AG20443 (cell line): ENCODE measurements around the gene SLC35F4.
"Not testable (repeated sequence)": the region's sequence is repeated elsewhere in the genome, so short reads cannot be mapped to it uniquely, and the experiment has no call there.

Experiments used
- DNase-seq: peaks from one replicate; pipeline ENCODE4 v3.0.0; 2012; ENCODE audit warnings: low spot score, mixed read lengths

The SLC35F4 gene

DNA sequence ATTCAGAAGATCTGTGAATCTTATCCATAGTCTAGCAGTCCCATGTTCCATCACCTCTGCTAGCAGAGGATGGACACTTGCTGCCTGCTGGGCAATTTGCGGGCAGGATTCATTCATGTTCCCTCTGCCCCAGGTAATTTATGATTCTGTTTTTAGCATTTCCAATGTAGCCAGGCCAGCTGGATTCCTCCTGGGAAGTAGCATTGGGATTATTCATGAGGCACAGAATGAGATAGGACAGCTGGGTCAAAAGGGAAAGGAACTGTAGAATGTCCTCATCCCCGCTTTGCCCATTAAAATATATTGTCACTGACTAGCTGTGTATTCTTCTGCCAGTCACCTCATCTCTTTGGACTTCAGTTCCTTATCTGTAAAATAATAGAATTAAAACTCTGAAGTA, 68.7 kb downstream of the SLC35F4 start:
- DNase-seq = no peak

DNA sequence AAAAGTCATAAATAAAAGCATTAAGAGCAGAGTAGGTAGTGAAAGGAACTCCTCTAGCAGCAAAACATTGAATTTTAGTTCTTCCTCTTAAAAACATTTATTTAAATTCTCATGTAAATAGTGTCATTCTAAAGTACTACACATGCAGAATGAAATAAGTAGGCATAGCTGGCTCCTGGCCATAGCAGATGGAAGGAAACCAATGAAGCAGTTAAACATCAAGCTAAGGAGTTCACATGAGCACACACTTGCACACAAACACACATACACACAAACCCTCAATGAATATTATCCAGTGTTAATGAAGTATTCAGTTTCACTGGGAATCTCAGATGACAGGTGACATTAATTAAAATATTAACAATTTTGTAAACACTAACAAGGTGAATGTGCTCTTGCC, 69.3 kb downstream of the SLC35F4 start:
- DNase-seq = no peak

DNA sequence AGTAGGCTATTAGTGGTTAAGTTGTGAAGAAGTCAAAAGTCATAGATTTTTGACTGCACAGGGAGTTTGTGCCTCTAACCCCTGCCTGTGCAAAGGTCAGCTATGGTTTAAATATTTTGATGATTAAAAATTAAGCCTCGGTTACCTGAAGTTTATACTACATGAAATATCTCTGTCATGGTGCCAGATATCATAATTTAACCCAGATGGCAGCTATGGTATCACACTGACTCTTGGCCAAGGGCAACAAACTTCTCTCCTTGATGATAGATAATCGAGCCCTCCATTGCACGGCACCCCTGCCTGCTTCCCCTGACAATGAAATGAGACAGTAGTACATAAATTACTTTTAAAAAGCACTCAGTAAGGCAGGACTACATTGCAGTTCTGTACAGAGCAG, 80.8 kb downstream of the SLC35F4 start:
- DNase-seq = no peak

DNA sequence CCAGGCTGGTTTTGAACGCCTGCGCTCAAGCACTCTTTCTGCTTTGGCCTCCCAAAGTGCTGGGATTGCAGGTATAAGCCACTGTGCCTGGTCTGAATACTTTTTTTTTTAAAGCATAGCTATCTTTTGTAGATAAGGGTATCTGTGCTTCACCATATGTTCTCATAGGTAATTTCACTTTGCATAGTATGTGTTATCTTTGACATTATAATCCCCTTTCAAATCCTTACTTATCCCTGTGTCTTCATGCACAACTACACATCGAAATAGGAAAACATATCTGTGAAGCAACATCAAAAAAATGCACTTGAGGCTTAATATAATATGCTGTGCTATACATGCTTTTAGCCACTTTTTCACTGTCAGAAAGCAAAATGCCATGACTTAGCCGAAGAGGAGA, 94.1 kb downstream of the SLC35F4 start:
- no peak for DNase-seq

DNA sequence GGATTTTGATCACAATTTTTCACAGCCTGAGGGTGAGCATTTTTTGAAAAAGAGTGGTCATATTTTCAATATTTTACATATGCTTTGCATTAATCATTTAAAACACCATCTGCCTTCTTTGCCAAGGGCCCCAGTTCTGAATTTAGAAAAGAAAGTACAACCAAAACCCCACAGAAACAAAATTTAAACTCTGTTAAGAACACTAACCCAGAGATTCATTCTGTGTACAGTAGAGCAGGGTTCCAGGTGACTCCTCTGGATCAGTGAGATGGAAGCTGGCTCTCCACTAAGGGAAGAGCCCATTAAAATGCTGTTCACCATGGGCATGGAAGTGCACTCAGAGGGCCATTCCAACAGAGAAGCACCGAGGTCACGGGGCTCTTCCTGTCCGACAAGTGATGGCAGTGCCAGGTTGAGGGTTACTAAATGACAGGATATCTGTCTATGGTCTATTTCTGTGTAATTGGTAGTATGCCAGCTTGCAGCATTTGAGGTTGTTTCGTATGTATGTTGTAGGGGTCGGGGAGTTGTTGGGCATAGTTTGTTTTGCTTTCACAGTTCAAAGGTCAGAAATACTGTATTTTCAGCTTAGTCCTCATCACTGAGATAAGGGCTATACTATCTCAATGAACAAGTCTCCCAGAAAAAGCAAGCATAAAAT, 95.9 kb downstream of the SLC35F4 start:
- DNase-seq = no peak

DNA sequence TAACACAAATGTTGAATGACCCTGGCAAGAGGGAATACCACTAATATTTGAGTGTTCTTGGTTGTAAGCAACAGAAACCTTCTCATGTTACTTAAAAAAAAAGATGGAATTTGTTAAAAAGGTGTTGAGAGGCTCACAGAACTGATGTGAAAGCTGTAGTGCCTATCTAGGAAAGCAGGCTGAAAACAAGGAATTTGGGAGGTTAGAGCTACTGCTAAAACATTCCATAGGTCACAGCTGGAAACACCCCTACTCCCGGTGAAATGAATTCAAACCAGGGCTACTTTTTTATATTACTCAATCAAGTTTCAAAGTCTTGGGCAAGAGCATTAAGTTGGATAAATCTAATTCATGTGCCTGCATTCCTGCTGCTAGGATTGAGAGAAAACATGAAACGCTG, 104.1 kb downstream of the SLC35F4 start:
- DNase-seq = no peak

DNA sequence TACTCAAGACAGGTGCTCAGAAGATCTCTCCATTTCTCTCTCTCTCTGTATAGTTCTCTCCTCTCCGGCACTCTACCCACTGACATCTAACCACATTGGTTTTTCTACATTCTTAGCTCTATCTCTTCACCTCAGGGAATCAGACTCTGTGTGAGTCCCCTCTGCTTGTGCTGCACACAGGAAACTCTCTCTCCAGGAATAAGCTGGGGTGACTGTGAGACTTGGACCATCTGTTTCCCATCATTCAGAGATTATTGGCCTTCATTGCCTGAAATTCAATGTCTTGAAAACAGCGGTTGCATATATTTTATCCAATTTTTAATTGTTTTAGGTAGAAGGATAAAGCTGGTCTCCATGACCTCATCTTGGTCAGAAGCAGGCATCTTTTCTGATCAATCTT, 105.0 kb downstream of the SLC35F4 start:
- no peak for DNase-seq

DNA sequence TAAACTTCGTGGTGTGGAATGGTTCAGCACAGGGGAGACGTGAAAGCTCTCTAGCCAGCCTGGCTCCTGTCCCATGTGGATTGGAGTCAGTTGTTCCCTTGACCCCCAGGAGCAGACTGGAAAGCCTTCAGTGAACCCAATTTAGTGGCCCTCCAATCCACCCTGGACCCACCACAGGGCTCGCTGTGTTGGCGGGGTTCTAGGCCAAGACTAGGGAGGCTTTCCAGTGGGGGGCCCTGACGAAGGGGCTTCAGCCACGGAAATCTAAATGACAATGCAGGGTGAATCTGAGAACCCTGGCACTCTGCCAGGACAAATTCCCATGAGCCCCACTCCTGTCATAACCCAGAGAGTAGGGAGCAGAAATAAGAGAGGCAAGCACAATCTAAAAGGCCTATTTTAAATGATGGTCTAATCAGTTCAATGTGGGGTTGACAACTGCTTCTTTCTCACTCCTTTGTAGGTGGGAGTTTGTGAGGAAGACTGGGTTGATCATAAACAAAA, 110.8 kb downstream of the SLC35F4 start:
- DNase-seq = no peak

DNA sequence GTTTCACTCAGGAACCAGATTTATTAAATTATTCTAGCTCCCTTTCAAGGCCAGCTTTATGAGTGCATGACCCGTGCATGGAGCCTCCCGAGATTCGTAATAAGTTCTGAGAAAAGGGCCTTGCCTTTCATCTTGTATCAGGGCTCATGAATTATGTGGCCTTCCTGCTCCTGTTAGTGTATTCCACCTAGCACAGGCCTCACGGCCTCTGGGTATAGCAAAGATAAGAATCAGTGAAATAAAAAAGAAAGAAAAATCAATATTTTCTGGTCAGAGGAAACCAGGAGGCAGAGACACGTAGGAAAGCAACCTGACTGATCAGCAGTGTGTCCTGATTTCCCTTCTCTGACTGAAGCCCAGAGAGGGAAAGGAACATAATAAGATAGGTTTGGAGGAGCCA, 111.4 kb downstream of the SLC35F4 start:
- DNase-seq = no peak

DNA sequence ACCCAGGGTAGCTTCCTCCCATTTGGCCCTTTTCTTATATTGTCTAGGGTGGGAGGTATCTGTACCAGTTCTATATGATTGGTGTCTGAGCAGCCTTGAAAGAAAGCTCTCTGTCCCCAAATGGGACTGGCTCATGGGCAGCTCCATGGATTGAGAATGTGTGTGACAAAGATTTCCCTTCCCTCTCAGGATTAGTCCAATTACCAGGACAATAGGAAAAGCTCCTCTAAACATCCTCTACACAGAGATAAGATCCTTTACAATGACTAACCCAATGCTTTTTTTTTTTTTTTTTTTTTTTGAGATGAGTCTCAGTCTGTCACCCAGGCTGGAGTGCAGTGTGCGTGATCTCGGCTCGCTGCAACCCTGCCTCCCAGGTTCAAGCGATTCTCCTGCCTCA, 112.1 kb downstream of the SLC35F4 start:
- no peak for DNase-seq

DNA sequence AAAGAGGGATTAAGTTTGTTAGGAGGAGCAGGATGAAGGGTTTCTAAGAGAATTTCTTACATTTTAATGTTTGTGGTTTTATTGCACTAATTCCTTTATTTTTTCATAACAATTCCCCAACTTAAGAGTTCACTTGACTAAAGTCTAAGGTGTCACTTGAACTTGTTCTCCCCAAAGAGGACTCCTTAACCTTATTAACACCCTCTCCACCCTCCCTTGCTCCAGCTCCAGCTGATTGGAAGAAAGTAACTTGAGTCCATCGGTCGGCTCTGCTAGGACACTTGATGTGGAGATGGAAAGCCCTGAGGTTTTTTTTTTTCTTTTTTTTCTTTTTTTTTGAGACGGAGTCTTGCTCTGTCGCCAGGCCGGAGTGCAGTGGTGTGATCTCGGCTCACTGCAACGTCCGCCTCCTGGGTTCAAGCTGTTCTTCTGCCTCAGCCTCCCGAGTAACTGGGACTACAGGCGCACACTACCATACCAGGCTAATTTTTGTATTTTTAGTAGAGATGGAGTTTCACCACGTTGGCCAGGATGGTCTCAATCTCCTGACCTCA, 113.7 kb downstream of the SLC35F4 start:
- not testable (repeated sequence) for DNase-seq

DNA sequence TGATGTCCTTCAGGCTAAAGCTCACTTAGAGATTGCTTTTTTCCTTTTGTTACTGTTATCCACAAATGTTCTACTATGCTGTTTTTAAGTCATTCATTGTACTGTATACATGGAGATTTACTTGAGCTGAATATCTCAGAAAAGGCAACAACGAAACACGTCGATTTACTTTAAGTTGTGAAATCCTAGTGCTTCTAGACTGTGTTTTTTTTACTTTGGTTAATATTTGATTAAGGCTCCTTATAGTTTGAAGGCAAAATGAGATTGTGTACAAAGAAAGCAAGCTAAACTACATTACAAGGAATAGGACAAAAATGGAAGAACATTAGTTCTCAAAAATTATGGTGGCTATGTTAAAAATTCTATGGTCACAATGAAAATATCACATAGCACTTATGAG, 114.5 kb downstream of the SLC35F4 start:
- no peak for DNase-seq

DNA sequence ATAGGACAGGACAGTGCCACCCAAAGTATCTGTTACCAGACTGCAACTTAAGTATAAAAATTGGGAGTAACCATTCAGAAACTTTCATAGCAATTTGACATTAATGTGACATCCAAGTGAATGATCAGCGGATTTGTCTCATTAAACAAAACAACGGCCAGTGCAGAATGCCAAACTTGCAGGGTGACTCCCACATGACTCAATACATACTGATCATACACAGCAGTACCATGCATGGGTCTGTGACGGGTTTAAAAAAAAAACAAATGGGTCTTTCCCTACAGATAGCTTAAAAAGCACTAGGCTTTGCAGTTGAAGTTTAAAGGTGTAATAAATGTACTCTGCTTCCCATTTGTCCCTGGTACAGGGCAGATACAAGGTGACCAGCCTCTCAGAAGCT, 116.6 kb downstream of the SLC35F4 start:
- no peak for DNase-seq

DNA sequence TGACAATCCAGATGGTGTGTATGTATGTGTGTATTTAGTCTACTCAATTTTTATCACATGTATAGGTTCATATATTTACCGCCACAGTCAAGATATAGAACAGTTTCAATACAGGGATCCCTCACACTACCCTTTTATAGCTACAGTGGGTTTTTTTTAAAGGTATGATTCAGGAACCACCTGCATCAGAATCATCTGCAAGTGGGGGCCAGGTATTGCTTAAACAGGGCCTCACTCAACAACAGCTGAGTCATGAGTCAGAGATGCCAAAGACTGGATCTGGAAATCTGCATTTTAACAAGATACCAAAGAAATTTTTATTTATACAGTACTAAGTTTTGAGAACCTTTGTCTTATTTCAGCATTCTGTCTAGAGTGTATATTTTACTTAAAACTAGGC, 117.6 kb downstream of the SLC35F4 start:
- no peak for DNase-seq

DNA sequence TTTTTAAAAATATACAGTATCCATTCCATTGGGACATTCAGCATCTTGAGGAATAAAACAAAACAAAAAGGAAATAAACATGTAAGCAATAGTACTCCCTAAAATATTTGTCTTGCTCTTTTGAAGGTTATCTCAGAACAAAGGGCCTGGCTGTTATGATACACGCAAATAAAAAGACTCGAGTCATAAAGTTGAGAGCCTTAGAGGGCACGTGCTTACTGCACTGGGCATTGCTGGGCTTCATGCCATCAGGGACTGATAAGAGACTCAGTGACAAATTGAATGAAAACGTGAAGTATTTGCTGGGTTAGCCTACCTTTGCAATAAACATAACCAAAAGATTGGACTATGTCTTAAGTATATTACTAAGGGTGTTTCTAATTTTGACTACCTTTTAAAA, 118.9 kb downstream of the SLC35F4 start:
- DNase-seq = no peak

DNA sequence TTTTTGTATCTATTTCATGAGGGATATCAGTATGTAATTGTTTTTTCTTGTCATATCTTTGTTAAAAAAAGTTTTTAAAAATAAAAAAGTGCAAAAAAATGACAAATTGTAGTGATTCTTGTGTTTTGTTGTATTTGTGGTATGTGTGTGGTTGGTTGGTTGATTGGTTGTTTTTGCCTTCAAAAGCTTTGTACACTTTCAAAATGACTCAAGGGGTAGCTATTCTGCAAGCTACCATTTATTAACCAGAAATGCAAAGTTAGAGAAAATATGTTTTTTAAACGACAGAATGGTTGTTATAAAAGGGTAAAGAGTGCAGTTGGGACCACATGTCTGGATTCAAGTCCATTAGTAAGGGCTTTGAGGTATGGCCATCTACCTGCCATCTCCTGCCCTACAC, 119.3 kb downstream of the SLC35F4 start:
- no peak for DNase-seq

DNA sequence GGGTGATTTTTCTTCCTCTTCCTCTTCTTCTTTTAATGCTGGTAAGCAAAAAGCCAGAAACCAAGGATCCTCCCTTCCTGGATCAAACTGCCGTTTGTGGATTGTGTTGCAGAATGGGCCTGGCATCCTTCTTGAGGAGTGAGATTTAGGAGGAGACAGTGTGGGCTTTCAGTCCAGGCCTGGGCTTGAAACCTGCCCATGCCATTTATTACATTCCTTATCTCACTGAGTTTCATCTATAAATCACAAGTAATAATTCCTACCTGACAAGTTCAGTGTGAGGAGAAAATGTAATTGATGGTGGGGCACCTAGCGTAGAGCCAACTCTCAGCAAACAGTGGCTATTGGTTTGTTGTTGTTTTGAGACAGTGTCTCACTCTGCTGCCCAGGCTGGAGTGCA, 126.4 kb downstream of the SLC35F4 start:
- no peak for DNase-seq

DNA sequence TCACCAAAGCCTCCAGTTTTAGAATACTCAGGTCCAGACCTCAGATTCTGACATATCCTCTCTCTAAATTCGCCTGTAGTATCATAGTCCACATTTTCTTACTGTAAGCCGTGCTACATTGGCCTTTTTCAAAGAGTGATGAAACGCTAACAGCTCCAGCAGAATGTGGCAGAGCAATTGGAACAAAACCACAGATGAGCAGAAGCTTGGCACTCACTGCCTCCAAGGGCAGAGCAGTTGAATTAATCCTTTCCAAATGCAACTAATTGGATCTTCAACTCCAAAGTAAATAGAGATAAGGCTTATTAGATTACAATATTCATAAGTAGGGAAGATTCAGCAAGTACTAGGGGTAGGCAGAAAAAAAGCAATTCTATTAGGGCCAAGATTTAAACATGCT, 128.3 kb downstream of the SLC35F4 start:
- DNase-seq = no peak

DNA sequence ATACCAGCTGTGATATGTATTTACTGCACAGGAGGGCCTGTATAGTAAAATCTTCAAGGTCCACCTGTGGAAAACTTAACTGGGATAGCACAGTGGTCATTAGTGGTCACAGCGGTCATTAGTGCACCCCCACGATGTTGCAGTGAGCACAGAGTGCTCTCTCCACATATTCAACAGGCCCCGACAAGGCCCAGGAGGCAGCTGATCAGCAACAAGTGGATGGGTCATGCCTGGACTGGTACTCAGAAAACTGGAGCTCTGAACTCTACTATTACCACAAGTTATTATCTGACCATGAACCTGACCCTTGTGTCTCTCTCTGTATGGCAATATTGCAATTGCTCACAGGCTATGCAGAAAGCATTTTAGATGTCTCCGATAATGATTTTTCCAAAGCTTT, 129.5 kb downstream of the SLC35F4 start:
- DNase-seq = no peak

DNA sequence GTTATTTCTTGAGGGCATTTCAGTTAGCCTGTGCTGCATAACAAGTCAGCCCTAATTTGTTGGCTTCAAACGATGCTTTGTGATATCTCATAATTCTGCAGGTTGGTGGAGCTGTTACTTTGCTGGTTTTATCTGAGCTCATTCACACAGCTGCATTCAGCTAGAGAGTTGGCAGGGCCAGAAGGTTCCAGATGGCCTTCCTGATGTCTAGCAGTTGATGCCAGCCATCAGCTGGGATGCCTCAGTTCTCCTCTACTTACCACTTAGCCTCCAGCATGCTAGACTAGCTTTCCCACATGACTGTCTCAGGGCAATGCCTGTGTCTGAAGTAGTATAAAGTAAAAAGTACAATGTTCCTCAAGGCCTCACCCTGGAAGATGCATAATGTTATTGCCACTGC, 130.6 kb downstream of the SLC35F4 start:
- DNase-seq = no peak

DNA sequence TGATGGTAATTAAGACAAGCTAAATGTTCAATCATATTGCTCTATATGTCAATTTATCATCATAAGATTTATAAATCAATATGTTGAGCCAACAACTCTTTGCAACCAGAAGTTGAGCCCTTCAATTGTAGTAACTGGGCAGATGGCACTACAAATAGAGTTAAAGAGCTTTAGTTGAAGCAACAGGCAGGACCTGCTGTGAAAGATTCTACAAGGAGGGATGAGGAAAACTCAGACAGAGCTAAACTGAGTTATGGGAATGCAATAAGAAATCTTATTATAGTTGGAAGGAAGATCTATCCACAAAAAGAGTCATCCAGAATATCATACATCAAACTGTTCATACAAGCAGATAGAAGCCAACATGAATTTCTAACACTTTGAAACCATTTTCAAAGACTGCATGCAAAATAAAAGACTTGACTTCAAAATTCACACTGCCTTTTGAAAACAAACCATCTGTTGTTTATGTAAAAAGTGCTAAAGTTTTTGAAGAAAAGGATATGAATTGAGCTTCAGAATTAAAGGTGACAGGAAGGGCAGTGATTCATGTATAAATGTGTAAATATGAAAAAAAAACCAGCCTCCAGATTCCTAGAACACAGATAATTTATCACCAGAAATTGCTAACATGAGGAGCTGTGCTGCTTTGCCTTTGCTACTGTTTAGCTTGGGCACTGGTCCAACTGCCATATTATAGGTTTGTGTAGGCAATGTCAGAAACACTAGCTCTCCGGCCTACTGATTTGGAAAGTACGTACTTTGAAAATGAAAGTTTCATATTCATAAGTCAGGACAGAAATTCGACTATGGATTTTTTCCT, 133.2 kb downstream of the SLC35F4 start:
- no peak for DNase-seq

DNA sequence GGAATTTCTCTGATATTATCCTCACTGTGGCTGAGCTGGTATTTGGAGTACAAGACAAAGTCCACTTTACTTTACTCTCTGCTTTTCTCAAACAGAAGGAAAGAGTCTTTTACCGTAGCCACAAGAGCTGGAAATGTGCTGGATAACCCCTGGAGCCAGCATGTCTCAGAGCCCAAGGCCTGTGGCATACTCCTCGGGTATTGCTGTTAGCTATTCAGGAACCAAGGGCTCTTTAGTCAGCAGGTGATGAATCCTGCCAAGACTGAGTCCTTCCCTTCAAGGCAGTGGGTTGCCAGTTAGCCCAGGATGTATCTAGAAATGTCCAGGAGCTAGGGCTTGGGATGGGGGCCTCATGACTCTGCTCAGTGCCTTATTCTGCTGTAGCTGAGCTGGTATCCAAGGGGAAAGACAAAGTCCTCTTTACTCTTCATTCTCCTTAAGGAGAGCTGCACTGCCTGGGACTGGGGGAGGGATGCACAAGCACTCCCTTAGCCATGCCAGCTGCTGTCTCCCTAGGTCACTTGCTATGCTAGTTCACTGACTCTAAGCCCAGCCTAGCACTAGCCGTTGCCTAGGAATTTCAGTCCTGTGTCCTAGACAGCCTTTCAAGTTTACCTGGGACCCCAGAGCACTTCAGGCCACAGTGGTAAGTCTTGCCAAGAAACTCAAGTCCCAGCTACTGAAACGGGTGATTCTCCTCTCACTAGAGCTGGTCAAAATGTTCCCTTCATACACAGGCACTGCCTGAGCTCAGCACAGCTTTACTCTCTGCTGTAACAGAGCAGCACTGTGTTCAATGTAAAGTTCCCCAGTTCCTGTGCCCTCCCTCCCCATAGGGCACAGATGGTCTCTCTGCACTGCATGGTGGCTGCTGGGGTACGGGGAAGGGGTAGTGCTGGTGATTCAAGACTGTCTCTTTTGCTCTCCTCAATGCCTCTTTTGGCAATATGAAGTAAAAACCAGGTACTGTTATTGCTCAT, 136.4 kb downstream of the SLC35F4 start:
- DNase-seq = no peak
